Testis (tissue), 2 donors: ENCODE data around the gene RPS6KB2.
"Not testable (repeated sequence)": the region's sequence is repeated elsewhere in the genome, so short reads cannot be mapped to it uniquely, and the experiment has no call there.

Source experiments
- POLR2A ChIP-seq: fragments of 450-650 bp; IDR thresholded peaks from one replicate; pipeline ENCODE4 v1.6.1; 2017; ENCODE audit warnings: antibody characterized with exemption, mild to moderate bottlenecking, moderate library complexity
- TF ChIP-seq, protein P1 (sequence below), 3 experiments: fragments of 450-650 bp in 2 of 3; fragments of 200-600 bp in 1 of 3; sonication (generic) in 1 of 3; IDR thresholded peaks; one replicate each; pipeline ENCODE4 v1.5.1; 2016 to 2019; ENCODE audit warnings: antibody characterized with exemption in 3 of 3, mild to moderate bottlenecking in 2 of 3, moderate library complexity in 1 of 3

GRCh38 chr11:67477344-67478050, 49.2 kb downstream of the RPS6KB2 start:
- TF ChIP-seq POLR2A, result not testable (repeated sequence)
- TF ChIP-seq, protein P1, sequence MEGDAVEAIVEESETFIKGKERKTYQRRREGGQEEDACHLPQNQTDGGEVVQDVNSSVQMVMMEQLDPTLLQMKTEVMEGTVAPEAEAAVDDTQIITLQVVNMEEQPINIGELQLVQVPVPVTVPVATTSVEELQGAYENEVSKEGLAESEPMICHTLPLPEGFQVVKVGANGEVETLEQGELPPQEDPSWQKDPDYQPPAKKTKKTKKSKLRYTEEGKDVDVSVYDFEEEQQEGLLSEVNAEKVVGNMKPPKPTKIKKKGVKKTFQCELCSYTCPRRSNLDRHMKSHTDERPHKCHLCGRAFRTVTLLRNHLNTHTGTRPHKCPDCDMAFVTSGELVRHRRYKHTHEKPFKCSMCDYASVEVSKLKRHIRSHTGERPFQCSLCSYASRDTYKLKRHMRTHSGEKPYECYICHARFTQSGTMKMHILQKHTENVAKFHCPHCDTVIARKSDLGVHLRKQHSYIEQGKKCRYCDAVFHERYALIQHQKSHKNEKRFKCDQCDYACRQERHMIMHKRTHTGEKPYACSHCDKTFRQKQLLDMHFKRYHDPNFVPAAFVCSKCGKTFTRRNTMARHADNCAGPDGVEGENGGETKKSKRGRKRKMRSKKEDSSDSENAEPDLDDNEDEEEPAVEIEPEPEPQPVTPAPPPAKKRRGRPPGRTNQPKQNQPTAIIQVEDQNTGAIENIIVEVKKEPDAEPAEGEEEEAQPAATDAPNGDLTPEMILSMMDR (IDR thresholded peaks at IDR 0.05), result not testable (repeated sequence)
